RWPE1 (cell line): ENCODE measurements around the gene KCNK15.

Experiments
- CTCF ChIA-PET: fragments of 350-600 bp; sonication (Branson Sonifier 250); formaldehyde crosslinking; extraction: SDS; loops from one replicate; lab custom pipeline; 2021; lab: Yijun Ruan, JAX
- POLR2A ChIA-PET: fragments of 400-600 bp; formaldehyde crosslinking; extraction: SDS; loops from one replicate; lab custom pipeline; 2020; ENCODE audit warnings: antibody characterized with exemption; ENCODE audit not compliant: low non-redundant PET; lab: Yijun Ruan, JAX
- DNase-seq: peaks from one replicate; pipeline ENCODE4 v3.0.0; 2012; ENCODE audit warnings: low spot score
- H3K27ac ChIP-seq: fragments of 450-650 bp; 2 replicates; pipeline ENCODE4 v1.5.1; 2017
- TF ChIP-seq, protein P1 (sequence below): fragments of 450-650 bp; conservative IDR thresholded peaks from 2 replicates; pipeline ENCODE4 v1.5.1; 2017; ENCODE audit warnings: low read depth, mild to moderate bottlenecking

KCNK15 gene

GRCh38 chr20:44765701-44766347 is 20.2 kb downstream of the KCNK15 start:
- no peak overlapping the region for H3K27ac ChIP-seq
- TF ChIP-seq, protein P1, sequence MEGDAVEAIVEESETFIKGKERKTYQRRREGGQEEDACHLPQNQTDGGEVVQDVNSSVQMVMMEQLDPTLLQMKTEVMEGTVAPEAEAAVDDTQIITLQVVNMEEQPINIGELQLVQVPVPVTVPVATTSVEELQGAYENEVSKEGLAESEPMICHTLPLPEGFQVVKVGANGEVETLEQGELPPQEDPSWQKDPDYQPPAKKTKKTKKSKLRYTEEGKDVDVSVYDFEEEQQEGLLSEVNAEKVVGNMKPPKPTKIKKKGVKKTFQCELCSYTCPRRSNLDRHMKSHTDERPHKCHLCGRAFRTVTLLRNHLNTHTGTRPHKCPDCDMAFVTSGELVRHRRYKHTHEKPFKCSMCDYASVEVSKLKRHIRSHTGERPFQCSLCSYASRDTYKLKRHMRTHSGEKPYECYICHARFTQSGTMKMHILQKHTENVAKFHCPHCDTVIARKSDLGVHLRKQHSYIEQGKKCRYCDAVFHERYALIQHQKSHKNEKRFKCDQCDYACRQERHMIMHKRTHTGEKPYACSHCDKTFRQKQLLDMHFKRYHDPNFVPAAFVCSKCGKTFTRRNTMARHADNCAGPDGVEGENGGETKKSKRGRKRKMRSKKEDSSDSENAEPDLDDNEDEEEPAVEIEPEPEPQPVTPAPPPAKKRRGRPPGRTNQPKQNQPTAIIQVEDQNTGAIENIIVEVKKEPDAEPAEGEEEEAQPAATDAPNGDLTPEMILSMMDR = no peak
- DNase-seq = peak; percentile 36
- CTCF ChIA-PET = interaction anchor here (0.7 to 1.1 kb wide), 2 partner anchors 18 to 202 kb away, joined by 3 read pairs; no protein-coding TSS in a partner anchor
- POLR2A ChIA-PET = no interaction called here

GRCh38 chr20:44768256-44768655 is 22.6 kb downstream of the KCNK15 start:
- POLR2A ChIA-PET = no interaction called here

GRCh38 chr20:44768854-44769480 is 23.3 kb downstream of the KCNK15 start:
- POLR2A ChIA-PET = no interaction called here
- DNase-seq = no peak
- no peak overlapping the region for H3K27ac ChIP-seq
- CTCF ChIA-PET = interaction anchor here (0.7 kb wide), 1 partner anchor 64 kb away, joined by 3 read pairs; no protein-coding TSS in a partner anchor
- TF ChIP-seq, protein P1 = no peak

More at GRCh38 chr20:44768256-44768655, 22.6 kb downstream of the KCNK15 start:
- DNase-seq = no peak
- H3K27ac ChIP-seq = no peak overlapping the region
- CTCF ChIA-PET = interaction anchor here (0.9 kb wide), 1 partner anchor 83 kb away, joined by 5 read pairs; no protein-coding TSS in a partner anchor
- TF ChIP-seq, protein P1 = no peak

- POLR2A ChIA-PET = no interaction called here
- no peak for DNase-seq
- H3K27ac ChIP-seq = no peak overlapping the region
- TF ChIP-seq, protein P1 = no peak
- CTCF ChIA-PET = interaction anchor here (0.7 kb wide), 1 partner anchor 64 kb away, joined by 3 read pairs; no protein-coding TSS in a partner anchor
Observed at GRCh38 chr20:44769481-44769863, 23.8 kb downstream of the KCNK15 start.

GRCh38 chr20:44770484-44771171 is 25.0 kb downstream of the KCNK15 start:
- ChIA-PET POLR2A (no interaction called here), CTCF (interaction anchor here (0.5 to 1.5 kb wide), 3 partner anchors 14 to 133 kb away, joined by 3 to 4 read pairs (median 3); no protein-coding TSS in a partner anchor)
- TF ChIP-seq, protein P1 = no peak
- no peak overlapping the region for H3K27ac ChIP-seq
- DNase-seq = no peak

DNA sequence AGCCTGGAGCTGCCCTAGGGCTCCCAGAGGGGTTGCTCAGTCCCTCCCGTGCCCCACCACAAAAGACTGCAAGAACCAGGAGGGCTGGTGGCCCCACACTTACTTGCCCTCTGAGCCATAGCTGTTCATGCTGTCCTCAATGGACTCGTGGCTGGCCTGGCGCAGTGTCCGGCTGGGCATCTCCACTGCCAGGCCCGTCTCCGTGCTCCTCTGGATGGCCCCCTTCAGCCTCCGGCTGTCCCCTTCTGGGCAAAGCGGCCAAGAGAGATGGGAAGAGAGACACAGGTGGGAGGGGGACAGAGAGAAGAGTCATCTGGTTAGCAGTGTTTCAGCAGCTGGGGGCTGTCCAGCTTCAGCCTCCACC is 25.5 kb downstream of the KCNK15 start:
- ChIA-PET POLR2A (no interaction called here), CTCF (interaction anchor here (0.6 to 1.5 kb wide), 2 partner anchors 16 to 133 kb away, joined by 3 to 4 read pairs; no protein-coding TSS in a partner anchor)
- TF ChIP-seq, protein P1 = no peak
- no peak for DNase-seq
- no peak overlapping the region for H3K27ac ChIP-seq
